Lung (tissue), 12 donors: ENCODE data around the gene TBC1D1. TPM values are rescaled to one million over a fixed set of nuclear protein-coding genes. Genes with fewer than 3 reads are reported as not detected.

Experiments
- ATAC-seq: fragments of 200-7000 bp; cut with Tn5 transposase; one replicate; pipeline ENCODE4 v1.9.1; 2020; ENCODE audit warnings: moderate number of reproducible peaks; ENCODE audit not compliant: insufficient read depth, low FRiP score
- DNase-seq, 3 donors: peaks; one replicate each; pipeline ENCODE4 v3.0.0-alpha.2; 2013 to 2017
- H3K27ac ChIP-seq, 2 donors: one replicate each; pipeline ENCODE4 v1.5.1; 2013; ENCODE audit warnings: mild to moderate bottlenecking in 2 of 2, moderate library complexity in 2 of 2, control low read depth in 1 of 2, inconsistent platforms in 1 of 2, low read depth in 1 of 2, low read length in 1 of 2
- H3K27me3 ChIP-seq, 3 donors: one replicate each; pipeline ENCODE4 v1.5.1; 2013; ENCODE audit warnings: low read length in 2 of 3; ENCODE audit not compliant: control insufficient read depth in 3 of 3, insufficient read depth in 3 of 3
- H3K36me3 ChIP-seq, 4 donors: one replicate each; pipeline ENCODE4 v1.5.1; 2013; ENCODE audit warnings: low read length in 4 of 4, mild to moderate bottlenecking in 1 of 4, moderate library complexity in 1 of 4; ENCODE audit not compliant: control insufficient read depth in 4 of 4, insufficient read depth in 4 of 4
- H3K4me1 ChIP-seq, 5 donors: one replicate each; pipeline ENCODE4 v1.5.1; 2013; ENCODE audit warnings: low read length in 5 of 5, mild to moderate bottlenecking in 2 of 5, moderate library complexity in 1 of 5; ENCODE audit not compliant: control insufficient read depth in 5 of 5, insufficient read depth in 5 of 5
- H3K4me3 ChIP-seq: one replicate; pipeline ENCODE4 v1.5.1; 2013; ENCODE audit warnings: mild to moderate bottlenecking, control low read depth, moderate library complexity
- H3K9ac ChIP-seq, 2 donors: one replicate each; pipeline ENCODE4 v1.5.1; 2013; ENCODE audit warnings: low read length in 2 of 2, control low read depth in 1 of 2; ENCODE audit not compliant: insufficient read depth in 1 of 2
- H3K9me3 ChIP-seq, 4 donors: one replicate each; pipeline ENCODE4 v1.5.1; 2013; ENCODE audit warnings: low read length in 3 of 4, mild to moderate bottlenecking in 1 of 4, moderate library complexity in 1 of 4; ENCODE audit not compliant: control insufficient read depth in 4 of 4, insufficient read depth in 3 of 4
- CTCF ChIP-seq: IDR thresholded peaks from 2 replicates; pipeline ENCODE4 v1.5.1; 2012; ENCODE audit warnings: mild to moderate bottlenecking; ENCODE audit errors: control extremely low read depth, extremely low read depth
- WGBS, 2 donors: extraction: QIAGEN DNeasy Blood & Tissue Kit; methylation state at CpG; one replicate each; pipeline ENCODE4 v1.1.7; 2013; 5-methylcytosine and 5-hydroxymethylcytosine counted together
- polyA plus RNA-seq, 2 donors: library from polyadenylated mRNA; stranded (reverse); fragments of 200-250 nt; gene quantifications; one replicate each; pipeline ENCODE4 v1.2.1, GENCODE V29; 2013
- total RNA-seq, 2 donors: library from RNA; depleted of rRNA in 1 of 2; stranded (reverse); fragments of >200 nt in 1 of 2; gene quantifications; one replicate each; pipeline ENCODE4 v1.2.1, GENCODE V29; 2014 to 2021
- donor health status: control.
- donor health status: control.
- donor health status: Bipolar disorder and iron deficiency.
- donor health status: healthy.
- donor health status: DM: yes; HTN: yes; CAD: no.

The TBC1D1 gene
- total and polyA plus RNA-seq, 4 donors: 23.6 to 71.1 (median 43.9) TPM

DNA sequence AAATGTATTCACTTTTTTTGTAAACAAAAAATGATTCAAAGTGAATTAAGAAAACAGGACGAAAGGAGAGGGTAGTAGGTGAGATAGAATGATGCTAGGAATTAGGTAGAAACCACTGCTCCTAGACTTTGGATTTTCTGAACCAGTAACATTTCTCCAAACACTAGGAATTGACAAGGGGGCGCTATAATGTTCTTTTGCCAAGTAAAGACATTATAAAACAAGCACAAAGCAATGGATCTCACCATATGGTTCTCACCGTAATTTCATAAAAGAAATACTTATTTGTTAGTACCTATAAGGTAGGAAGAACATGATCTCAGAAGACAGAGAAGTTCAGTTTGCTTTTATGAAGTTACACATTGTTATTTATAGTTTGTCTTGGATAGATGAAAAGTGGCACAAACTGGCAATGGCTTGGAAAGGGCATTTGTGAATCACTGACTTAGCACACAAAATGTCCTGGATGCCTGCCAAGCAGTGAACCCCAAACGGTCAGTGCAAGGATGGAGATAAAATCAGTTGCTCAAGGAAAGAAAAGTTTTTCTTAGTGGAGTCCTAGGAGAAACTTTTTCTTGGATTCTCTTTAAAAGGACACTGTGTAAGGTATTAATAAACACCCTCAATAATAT is 8.1 kb upstream of the TBC1D1 start:
- H3K9ac ChIP-seq: no peak overlapping the region
- peaks cover 0 to 2% (median 0%) of the 10 kb centered on the region in 5 donors for H3K4me1 ChIP-seq
- no peak overlapping the region for H3K27ac ChIP-seq
- DNase-seq (no peak), ATAC-seq (no peak)
- no peak for TF ChIP-seq CTCF
- no peak overlapping the region for H3K4me3 ChIP-seq
- no peaks in the 10 kb centered on the region for H3K9me3 ChIP-seq
- WGBS, 2 donors: 57 to 60% methylated on average over 4 of the region's 4 CpGs
- no peaks in the 10 kb centered on the region for H3K36me3 ChIP-seq
- H3K27me3 ChIP-seq: no peaks in the 10 kb centered on the region

GRCh38 chr4:37884855-37885487 is 5.9 kb upstream of the TBC1D1 start:
- no peaks in the 10 kb centered on the region for H3K36me3 ChIP-seq
- peaks cover 0 to 14% (median 8%) of the 10 kb centered on the region in 3 donors for H3K27me3 ChIP-seq
- ATAC-seq: no peak
- peaks cover 0 to 5% (median 3%) of the 10 kb centered on the region in 5 donors for H3K4me1 ChIP-seq
- WGBS, 2 donors: 80 to 91% methylated on average over 3 of the region's 3 CpGs
- H3K9me3 ChIP-seq: no peaks in the 10 kb centered on the region
- H3K9ac ChIP-seq: no peak overlapping the region
- no peak for TF ChIP-seq CTCF
- DNase-seq: no peak
- peak overlapping the region in 1 of 2 donors; percentile 91 for H3K27ac ChIP-seq
- H3K4me3 ChIP-seq: no peak overlapping the region

DNA sequence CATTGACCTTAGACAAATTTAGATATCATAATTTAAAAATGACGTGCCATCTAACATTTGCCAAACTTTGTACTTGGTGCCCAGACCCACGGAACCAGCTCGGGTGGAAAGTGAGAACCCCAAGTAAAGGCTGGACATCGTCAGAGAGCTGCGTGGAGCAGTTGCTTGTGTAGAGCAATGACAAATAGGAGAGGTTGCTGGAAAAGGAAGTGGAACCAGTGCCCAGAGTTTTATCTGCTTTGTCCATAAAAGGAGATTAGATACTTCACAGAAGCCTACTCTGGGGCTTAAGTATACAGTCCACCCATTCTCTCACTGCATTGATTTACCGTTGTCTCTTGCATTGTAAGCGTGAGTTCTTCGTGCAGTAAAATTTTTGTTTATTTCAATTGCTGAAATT is 5.4 kb upstream of the TBC1D1 start:
- Histone ChIP-seq H3K9me3 (no peaks in the 10 kb centered on the region), H3K9ac (no peak overlapping the region), H3K4me1 (peaks cover 0 to 10% (median 3%) of the 10 kb centered on the region in 5 donors), H3K27ac (peak overlapping the region in 1 of 2 donors; percentile 91), H3K36me3 (no peaks in the 10 kb centered on the region), H3K4me3 (no peak overlapping the region), H3K27me3 (peaks cover 0 to 16% (median 13%) of the 10 kb centered on the region in 3 donors)
- ATAC-seq: no peak
- WGBS, 2 donors: 42 to 56% methylated on average over 8 of the region's 8 CpGs
- TF ChIP-seq CTCF: no peak
- peak in 2 of 3 donors; percentile 43 to 67 for DNase-seq
